GM21526 (cell line): ENCODE measurements around the gene KLK14.

Source experiments
- ATAC-seq: cut with Tn5 transposase; IDR thresholded peaks from one replicate; pipeline ENCODE4 v1.9.1; 2021; ENCODE audit warnings: moderate library complexity; ENCODE audit not compliant: unreplicated experiment, low FRiP score

The KLK14 gene

DNA sequence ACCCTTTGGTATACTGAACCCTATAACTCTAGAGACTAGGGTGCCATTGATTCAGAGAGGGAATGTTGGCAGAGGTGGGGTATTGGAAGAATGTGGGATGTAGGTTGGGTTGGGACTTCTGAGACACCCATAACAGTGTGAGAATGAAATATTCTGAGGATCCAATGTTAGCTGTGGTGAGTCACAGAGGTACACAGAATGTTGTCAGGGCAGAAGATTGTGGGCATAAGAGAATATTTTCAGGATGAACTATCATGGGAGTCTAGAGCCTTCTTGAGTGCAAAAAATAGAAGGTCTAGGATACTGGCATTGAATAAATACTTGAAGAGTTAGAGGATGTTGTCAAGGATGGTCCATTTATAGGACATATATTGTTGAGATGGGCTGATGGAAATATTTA, 26.8 kb downstream of the KLK14 start:
- ATAC-seq, result no peak

DNA sequence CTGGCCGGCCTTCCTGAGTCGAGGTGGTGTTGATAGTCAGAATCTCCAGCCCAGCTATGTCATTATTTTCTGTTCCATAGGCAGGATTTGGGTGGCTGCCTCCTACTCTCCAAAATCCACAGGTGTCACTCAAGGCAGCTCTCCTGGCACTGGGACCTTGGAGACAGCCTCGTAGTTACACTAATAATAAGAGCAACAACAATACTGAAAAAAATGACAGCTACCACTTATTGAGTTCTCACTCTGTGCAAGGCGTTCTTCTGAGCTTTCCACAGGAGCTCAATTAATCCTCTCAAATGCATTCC, 35.7 kb downstream of the KLK14 start:
- no peak for ATAC-seq

DNA sequence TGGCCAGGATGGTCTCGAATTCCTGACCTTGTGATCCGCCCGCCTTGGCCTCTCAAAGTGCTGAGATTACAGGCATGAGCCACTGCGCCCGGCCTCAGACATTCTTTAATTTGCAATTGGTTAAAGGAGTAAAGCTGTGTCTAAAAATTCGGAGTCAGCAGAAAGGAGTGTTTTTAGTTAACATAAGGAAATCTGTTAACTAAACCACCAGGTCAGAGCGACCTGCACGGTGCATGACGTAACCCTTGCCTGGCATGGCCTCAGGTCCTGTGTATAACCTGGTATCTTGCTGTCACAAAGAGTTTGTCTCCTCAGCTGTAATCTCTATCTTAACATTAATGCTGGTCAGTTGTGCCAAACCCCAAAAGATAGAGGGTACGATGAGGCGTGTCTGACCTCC, 38.4 kb downstream of the KLK14 start:
- ATAC-seq, result no peak

DNA sequence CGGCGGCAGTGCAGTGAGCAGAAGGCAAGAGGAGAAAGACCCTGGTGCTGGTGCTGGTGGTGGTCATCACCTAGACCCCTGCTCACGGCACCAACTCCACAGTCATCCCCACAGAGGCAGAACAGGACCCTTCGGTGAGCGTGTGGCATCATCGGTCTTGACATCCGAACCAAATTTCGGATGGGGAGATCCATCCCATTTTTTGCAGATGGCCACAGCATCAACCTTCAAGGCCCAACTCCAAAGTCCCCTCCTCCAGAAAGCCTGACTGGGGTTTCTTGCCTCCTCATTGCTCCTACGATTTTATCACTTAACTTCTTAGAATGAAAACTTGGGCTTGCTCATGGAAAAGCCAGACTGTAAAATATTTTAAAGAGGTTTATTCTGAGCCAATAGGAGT, 39.2 kb downstream of the KLK14 start:
- ATAC-seq, result no peak

DNA sequence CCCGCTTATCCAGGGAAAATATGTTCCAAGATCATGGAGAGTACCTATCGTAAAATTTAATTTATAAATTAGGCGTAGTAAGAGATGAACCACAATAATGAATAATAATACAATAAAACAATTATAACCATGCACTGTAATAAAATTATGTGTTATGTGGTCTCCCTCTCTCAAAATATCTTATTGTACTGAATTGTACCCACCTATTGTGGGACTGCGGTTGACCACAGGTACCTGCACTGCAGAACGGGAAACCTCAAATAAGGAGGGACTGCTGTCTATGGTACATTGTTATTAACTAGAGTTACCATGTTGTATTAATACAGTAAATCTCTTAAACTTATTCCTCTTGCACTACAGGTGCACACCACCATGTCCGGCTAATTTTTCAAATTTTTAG, 42.5 kb downstream of the KLK14 start:
- ATAC-seq, result no peak

DNA sequence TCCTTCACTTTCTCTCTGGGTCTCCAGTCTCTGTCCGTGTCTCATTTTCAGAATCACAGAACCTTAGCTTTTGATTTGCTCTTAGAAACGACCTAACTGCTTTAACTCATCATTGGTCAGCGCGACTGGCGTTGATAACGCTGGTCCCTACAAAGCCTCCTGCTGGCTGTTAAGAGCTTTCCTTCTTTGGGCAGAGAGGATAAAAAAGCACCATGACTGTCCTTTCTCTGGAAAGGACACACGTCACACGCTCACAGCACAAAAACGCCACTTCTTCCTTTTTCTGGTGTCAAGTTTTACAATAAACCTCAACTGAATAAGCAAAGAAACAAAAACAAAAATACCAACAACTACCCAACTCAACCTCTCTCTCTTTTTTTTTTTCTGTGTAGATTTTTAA, 46.2 kb downstream of the KLK14 start:
- no peak for ATAC-seq

DNA sequence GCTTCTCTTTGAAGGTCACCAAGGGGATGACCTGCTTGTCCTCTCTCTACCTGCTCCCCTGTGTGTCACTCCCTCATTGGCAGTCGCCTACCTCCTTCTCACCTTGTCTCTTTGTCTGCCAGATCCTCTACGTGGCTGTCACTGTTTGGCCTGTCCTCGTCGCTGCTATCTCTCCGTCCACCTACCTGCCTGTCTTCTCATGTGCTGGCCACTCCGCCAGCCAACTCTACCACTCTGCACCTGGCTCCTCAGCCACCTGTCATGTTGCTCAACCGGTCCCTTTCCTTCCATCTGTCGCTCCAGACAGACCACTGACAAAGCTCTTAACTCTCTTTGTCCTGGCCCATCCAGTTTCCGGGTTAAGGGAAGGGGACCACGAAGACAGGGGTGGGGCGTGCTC, 48.0 kb downstream of the KLK14 start, which contains the start of gene KLK12:
TSS of gene KLK12 (minus strand) at position 299 of the 400 bp plus-strand sequence. CDS start 381 bp downstream, outside the sequence.
- no peak for ATAC-seq

DNA sequence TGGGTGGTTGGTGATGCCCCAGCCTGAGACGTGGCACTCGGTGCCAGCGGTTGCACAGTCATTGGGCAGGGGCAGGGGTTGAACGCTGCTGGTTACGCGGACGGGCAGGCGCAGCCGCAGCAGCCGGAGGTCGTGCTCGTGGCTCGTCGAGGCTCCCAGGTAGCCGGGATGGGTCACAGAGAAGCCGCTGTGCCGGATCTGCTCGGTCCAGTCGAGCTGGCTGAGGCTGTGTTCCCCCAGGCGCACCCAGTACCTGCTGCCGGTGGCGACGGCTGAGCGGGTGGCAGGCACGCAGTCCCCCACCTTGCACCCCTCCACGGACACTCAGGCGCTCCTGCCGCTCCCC, 50.8 kb downstream of the KLK14 start:
- ATAC-seq, result no peak

DNA sequence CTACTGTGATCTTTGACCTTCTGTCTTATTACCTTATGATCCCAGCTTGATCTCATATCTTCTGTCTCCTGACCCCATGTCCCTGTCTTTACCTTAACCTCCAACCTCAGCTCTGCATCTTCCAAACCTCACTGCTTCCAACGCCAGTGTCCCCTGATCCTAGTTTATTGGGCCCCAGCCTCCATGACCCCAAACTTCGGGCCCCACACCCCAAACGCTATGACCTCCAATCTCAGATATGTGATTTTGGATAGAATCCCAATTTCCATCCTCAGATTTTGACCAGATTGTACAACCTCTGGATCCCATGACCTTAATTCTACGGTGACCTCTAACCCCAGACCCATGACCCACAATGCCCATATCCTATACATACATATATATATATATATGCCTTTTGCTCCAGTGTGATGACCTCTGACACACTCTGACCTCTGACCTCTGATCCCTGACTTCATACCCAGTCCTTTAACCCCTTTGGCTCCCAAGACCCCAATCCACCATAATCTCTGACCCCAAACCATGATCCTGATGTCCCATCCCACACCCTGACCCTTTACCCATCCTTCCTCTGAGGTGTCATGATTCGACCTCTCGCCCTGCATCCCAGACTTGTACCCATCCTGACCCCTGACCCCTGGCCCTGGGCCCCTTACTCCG, 51.3 kb downstream of the KLK14 start:
- no peak for ATAC-seq

DNA sequence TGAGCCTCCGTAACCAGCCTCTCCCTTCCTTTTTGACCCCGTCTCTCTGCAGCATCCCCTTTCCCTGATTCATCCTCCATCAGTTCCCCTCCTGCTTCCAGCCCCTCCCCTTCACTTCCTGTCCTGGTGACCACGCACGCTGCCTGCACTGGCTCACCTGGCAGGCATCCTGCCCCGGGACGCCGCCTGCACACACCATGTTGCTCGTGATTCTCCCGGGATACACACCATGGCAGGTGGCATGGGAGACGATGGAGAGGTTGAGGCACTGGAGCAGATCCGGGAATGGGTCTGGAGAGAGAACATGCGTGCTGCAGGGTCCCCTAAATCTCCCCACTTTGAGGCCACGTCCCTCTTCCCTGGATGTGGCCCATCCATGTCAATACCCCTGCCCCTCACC, 52.1 kb downstream of the KLK14 start:
- no peak for ATAC-seq

DNA sequence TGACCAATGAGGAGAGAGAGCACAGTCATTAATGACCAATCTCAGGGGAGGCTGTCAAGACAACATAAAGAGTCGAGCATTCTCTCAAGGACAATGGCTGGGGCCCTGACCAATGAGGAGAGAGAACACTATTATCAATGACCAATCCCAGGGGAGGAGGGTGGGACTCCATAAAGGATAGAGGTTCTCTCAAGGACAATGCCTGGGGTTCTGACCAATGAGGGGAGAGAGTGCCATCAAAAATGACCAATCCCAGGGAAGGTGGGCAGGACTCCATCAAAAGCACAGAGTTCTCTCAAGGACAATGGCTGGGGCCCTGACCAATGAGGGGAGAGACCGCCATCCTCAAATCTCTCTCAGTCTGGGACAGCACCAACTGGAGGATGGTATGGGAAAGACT, 53.0 kb downstream of the KLK14 start:
- no peak for ATAC-seq
